ENCODE data around the gene NECAB3. TPM values are rescaled to one million over a fixed set of nuclear protein-coding genes. Genes with fewer than 3 reads are reported as not detected.
A peak's percentile ranks its signal among the peaks of the same experiment; 100 is the strongest.

Gene NECAB3, protein sequence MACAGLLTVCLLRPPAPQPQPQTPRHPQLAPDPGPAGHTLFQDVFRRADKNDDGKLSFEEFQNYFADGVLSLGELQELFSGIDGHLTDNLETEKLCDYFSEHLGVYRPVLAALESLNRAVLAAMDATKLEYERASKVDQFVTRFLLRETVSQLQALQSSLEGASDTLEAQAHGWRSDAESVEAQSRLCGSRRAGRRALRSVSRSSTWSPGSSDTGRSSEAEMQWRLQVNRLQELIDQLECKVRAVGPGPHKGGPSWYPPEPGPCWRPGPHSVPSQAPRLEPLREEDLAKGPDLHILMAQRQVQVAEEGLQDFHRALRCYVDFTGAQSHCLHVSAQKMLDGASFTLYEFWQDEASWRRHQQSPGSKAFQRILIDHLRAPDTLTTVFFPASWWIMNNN
- total RNA-seq (2014; rRNA removed; shearing (Covaris generic); ENCODE audit: low replicate concordance): 4.4 and 17.4 TPM in 2 replicates

DNA sequence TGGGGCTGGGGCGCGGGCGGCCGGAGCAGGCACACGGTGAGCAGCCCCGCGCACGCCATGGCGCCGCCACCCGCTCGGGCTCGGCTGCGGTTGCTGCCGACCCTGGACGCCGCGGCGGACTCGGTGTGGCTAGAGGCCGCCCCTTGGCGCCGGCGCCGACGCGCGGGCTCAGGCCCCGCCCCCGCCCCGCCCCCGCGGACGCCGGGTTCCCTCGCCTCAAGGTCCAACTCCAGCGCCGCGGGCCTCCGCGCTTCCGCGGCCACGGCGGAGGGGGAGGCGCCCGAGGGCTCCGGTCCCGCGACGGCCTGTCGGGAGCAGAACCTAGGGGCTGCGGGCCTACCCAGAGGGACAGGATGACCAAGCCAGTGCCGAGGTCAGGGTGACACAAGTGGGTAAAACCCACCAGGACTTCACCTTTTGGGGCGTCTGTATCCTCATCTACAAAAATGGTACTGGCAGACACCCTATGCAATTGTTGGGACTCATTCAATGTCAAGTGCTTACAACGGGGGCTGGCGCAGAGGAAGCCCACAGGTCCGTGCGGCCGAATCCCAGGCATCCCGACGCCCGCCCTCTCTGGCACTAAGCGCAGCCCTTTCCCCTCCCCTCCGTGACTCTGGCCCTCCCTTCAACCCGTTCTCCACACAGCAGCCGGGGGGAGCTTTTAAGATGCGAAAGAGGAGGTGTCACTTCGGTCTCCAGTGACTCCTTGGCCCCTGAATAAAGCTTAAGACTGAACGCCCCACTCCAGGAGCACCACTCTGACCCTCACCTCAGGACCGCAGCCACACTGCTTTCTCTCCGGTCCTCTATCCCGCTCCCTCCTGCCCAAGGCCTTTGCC, at the start of gene NECAB3:
NECAB3 (minus strand) TSS at position 135 of the 842 bp plus-strand sequence; CDS start at position 59, 76 bp downstream.
- Histone ChIP-seq H3K27me3 (no peaks in the 10 kb centered on the region), H3K9me3 (no peaks in the 10 kb centered on the region), H3K4me3 (peak within 1 kb of the TSS; percentile 56), H3K36me3 (peaks cover 21% of the 10 kb centered on the region)
- DNase-seq: peak; percentile 83

DNA sequence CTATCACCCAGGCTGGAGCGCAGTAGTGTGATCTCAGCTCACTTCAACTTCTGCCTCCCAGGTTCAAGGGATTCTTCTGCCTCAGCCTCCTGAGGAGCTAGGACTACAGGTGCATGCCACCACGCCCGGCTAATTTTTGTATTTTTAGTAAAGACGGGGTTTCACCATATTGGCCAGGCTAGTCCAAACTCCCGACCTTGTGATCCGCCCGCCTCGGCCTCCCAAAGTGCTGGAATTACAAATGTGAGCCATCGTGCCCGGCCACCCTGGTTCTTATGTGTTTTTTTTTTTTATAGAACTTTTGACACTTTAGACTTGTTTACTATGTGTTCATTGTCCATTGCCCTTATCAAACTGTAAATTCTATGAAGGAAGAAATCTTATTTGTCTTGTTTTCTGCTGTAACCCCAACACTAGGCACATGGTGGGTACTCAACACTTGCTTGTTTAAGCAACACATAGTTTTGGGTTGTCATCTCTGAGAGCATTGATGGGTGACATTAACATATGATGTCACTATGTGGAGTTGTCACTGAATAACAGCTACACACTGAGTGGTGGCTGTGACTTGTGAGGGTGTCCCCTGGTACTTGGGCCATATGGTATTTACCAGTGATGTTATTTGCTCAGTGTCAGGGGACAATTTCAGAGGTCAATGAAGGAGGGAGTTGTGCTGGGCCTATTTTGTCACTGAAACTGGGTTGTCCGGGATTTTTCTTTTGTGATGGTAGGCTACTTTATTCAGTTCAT, 47.3 kb upstream of the NECAB3 start:
- Histone ChIP-seq H3K9me3 (no peaks in the 10 kb centered on the region), H3K27me3 (no peaks in the 10 kb centered on the region), H3K4me3 (no peak overlapping the region), H3K36me3 (no peaks in the 10 kb centered on the region)
- DNase-seq: no peak

DNA sequence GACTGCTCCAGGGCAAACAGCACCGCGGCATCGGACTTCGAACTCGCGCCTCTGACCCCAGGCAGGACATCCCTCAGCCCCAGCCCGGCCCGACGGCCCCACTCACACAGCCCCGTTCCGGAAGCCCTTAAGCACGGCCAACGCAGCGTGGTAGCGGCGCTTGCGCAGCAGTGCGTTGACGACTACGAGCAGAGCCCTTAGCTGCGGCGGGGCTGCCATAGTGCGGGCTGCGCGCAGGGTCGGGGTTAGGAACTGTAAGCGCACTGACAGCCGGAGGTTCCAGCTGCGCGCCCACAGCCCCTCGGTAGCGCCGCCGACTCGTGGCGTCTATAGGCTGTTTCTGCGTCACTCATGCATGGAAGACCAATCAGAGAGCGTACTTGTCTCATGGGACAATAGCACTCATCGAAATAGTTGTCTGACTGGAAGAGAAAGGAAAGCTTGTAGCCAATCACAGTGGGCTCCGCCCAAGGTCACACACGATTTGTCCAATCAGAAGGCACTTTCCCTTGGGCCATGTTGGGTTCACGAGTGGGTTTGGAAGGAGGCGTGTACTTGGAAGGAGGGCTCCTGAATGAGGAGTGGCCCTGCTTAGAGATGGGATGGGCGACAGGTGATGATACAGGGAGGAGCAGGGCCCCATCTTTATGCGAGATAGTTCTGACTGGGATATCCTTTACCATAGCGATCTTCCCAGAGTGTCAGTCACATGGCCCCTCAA, 45.9 kb upstream of the NECAB3 start, which contains the start of gene PXMP4:
PXMP4 (minus strand) TSS at position 322 of the 721 bp plus-strand sequence; CDS start at position 219, 103 bp downstream.
- H3K4me3 ChIP-seq: peak within 1 kb of the TSS; percentile 68
- peak; percentile 89 for DNase-seq
- no peaks in the 10 kb centered on the region for H3K36me3 ChIP-seq
- H3K9me3 ChIP-seq: no peaks in the 10 kb centered on the region
- H3K27me3 ChIP-seq: no peaks in the 10 kb centered on the region

DNA sequence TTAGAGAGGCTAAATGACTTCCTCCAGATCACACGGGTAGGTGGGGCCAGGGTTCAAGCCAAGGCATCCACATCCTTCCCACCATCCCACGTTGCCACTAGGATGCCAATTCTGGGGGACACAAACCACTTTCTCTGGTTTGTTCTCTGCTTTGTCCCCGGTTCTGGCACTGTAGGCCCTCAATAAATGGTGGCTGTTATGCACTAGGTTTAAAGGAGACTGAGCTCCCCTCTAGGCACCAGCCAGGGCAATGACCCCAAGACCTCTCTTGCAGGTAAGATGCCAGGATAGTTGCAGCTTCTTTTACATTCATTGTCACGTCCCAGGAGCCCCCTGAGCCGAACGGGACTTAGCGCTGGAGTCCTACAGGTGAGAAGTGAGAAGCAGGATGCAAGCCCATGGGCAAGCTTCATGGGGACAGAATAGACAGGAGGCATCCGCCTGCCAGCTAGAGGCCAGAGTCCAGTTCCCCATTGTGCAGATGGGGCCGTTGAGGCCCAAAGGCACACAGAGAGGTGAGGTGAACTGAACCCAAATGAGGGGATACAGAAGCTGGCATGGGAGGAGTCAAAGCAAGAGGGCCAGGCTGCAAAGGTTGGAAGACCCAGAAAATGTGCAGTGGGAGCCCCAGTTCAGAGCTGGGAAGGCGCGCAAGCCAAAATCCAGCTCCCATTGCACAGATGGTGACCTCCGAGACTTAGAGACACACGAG, 45.2 kb upstream of the NECAB3 start:
- peak overlapping the region; percentile 68 for H3K4me3 ChIP-seq
- H3K9me3 ChIP-seq: no peaks in the 10 kb centered on the region
- DNase-seq: no peak
- no peaks in the 10 kb centered on the region for H3K27me3 ChIP-seq
- no peaks in the 10 kb centered on the region for H3K36me3 ChIP-seq

DNA sequence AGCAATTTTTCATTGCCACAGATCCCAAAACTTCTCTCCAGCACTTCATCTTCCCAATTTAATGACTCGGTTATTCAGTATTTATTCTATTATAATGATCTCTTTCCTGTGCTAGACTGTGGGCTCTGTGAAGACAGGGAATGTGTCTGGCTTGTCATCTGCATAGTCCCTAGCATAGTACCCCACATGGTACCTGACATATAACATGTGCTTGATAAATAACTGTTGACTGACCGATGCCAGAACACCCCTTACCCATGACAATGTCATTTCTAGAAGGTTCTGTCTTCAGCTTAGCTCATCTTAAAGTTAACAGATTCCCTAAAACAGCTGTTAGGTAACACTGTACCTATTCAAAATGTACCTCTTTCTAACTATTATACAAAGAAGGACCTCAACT, 42.3 kb upstream of the NECAB3 start:
- Histone ChIP-seq H3K36me3 (no peaks in the 10 kb centered on the region), H3K9me3 (no peaks in the 10 kb centered on the region), H3K27me3 (no peaks in the 10 kb centered on the region), H3K4me3 (no peak overlapping the region)
- DNase-seq: no peak

DNA sequence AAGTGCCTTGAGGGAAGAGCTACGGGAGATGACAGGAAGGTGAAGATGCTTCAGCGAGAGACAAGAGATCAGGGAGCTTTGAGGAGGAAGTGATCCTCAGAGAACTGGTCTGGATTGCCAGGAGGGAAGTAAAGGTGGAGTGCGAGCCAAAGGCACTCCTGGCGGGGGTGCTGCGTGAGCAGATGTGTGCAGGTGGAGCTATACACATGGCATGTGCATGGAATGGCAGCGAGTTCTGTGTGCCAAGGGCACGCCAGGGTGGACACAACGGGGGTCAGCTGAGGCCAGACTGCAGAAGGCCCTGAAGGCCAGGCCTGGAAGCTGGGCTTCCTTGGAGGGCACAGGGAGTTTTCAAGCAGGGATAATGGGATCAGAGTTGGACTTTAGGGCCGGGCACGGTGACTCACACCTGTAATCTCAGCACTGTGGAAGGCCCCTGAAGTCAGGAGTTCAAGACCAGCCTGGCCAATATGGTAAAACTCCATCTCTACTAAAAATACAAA, 39.7 kb upstream of the NECAB3 start:
- no peak for DNase-seq
- Histone ChIP-seq H3K4me3 (no peak overlapping the region), H3K27me3 (no peaks in the 10 kb centered on the region), H3K36me3 (no peaks in the 10 kb centered on the region), H3K9me3 (no peaks in the 10 kb centered on the region)

DNA sequence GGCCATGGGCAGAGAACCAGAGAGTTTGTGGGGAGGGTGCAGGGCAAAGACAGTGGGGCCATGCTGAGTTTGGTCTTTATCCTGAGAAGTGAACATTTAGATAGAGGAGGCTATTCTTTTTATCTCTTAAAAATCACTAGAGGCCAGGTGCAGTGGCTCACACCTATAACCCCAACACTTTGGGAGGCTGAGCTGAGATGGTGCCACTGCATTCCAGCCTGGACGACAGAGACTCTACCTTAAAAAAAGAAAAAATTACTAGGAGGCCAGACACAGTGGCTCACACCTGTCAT, 37.2 kb upstream of the NECAB3 start:
- H3K9me3 ChIP-seq: no peaks in the 10 kb centered on the region
- no peaks in the 10 kb centered on the region for H3K27me3 ChIP-seq
- H3K36me3 ChIP-seq: no peaks in the 10 kb centered on the region
- DNase-seq: no peak
- no peak overlapping the region for H3K4me3 ChIP-seq

DNA sequence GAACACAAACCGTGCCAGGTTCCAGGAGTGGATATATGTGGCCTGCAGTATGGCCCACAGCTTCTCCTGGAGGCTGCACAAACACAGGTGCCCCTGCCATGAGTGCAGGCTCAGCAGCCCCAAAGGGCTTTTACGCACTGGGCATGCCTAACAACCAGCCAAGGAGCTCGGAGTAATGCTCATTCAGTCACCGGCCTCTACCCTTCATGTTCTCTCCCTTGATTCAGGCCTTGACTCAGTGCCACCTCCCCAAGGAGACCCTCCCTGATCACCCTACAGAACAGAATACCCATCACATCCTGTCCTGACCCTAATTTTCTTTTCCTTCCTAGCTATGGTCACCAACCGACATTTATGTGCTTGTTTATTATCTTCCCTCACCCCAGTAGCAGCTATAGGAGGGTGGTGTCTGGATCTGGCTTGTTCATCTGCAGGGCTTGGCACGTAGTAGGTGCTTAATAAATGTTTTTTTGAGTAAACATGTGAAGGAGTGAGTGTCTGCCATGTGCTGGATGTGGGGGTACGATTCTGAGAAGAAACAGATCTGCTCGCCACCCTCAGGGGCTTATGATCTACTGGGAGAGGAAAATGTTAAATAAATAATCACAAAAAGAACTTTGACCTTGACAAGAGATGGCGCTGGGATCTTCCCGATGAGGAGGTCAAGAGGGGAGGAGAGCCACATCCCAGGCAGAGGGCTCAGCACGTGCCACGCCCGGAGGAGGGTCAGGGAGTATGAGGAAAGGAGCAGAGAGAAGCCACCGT, 36.6 kb upstream of the NECAB3 start:
- Histone ChIP-seq H3K4me3 (no peak overlapping the region), H3K27me3 (no peaks in the 10 kb centered on the region), H3K36me3 (no peaks in the 10 kb centered on the region), H3K9me3 (no peaks in the 10 kb centered on the region)
- no peak for DNase-seq

DNA sequence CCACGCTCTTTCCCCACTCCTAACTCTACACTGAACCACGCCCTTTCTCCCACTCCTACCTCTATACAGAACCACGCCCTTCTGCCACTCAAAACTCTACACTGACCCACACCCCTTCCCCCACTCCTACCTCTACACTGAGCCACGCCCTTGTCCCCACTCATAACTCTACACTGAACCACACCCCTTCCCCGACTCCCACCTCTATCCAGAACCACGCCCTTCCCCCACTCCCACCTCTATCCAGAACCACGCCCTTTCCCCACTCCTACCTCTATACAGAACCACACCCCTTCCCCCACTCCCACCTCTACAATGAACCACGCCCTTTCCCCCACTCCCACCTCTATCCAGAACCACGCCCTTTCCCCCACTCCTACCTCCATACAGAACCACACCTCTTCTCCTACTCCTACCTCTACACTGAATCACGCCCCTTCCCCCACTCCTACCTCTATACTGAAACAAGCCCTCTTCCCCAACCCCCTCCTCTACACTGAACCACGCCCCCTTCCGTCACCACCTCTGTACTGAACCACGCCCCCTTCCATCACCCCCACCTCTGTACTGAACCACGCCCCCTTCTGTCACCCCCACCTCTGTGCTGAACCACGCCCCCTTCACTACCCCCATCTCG, 35.8 kb upstream of the NECAB3 start:
- DNase-seq: no peak
- Histone ChIP-seq H3K4me3 (no peak overlapping the region), H3K36me3 (no peaks in the 10 kb centered on the region), H3K9me3 (no peaks in the 10 kb centered on the region), H3K27me3 (no peaks in the 10 kb centered on the region)

DNA sequence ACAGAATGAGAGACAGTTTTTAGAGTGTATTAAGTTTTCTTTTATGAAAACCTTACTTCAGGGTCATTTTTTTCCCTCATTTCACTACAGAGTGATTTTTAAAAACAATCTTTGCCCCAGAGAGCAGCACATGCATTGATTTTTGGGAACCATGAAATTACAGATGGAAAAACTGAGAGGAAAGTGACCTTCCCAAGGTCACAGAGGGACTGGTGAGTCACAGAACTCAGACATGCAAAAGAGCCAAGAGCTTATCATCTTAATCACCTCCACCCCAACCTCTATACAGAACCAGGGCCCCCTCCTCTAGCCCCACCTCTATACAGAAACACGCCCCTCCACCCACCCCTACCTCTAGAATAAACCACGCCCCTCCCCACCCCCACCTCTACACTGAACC, 35.2 kb upstream of the NECAB3 start:
- H3K9me3 ChIP-seq: no peaks in the 10 kb centered on the region
- no peak for DNase-seq

DNA sequence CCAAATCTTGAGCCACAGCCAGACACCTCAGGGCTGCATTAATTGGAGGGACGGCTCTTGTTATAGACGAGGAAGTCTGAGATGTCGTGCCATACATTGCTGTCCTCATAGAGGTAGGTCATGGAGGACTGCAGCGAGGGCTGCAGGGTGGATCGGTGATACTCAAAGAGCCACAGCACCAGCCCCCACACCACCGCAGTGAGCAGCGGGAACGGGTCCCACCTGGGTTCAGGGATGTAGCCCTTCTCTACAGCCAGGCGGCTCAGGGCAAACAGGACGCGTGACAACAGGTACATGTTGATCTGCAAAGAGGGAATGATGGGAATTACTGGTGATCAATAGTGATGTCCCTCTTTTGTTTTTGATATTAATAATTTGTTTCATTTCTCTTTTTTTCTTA, 33.4 kb upstream of the NECAB3 start:
- H3K9me3 ChIP-seq: no peaks in the 10 kb centered on the region
- H3K4me3 ChIP-seq: no peak overlapping the region
- no peaks in the 10 kb centered on the region for H3K36me3 ChIP-seq
- DNase-seq: no peak
- no peaks in the 10 kb centered on the region for H3K27me3 ChIP-seq

More for the DNA sequence above, 35.2 kb upstream of the NECAB3 start:
- Histone ChIP-seq H3K36me3 (no peaks in the 10 kb centered on the region), H3K27me3 (no peaks in the 10 kb centered on the region), H3K4me3 (no peak overlapping the region)

DNA sequence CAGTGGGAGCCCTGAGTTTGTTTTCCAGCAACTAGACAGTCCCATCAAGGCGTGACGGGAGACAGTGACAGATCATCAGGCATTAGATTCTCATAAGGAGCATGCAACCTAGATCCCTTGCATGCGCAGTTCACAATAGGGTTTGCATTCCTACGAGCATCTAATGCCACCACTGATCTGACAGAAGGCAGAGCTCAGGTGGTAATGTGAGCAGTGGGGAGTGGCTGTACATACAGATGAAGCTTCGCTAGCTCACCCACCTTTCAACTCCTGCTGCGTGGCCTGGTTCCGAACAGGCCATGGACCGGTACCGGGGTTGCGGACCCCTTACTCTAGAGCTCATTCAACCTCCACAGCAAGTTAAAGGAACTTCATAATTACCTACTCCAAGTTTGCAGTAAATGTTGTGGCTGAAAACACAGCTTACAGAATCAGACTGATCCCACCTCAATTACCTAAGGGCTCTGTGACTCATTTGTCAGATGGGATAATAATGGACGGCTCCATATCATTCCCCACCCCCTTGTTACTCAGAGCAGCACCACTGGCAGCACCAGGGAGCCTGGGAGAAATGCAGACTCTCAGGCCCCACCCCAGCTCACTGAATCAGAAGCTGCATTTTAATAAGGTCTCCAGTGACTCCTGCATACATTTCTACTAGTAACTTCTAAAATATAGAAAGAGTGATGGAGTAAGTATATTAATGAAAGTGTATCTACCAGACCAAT, 30.1 kb upstream of the NECAB3 start:
- H3K27me3 ChIP-seq: no peaks in the 10 kb centered on the region
- no peaks in the 10 kb centered on the region for H3K36me3 ChIP-seq
- no peaks in the 10 kb centered on the region for H3K9me3 ChIP-seq
- no peak for DNase-seq
- H3K4me3 ChIP-seq: no peak overlapping the region

DNA sequence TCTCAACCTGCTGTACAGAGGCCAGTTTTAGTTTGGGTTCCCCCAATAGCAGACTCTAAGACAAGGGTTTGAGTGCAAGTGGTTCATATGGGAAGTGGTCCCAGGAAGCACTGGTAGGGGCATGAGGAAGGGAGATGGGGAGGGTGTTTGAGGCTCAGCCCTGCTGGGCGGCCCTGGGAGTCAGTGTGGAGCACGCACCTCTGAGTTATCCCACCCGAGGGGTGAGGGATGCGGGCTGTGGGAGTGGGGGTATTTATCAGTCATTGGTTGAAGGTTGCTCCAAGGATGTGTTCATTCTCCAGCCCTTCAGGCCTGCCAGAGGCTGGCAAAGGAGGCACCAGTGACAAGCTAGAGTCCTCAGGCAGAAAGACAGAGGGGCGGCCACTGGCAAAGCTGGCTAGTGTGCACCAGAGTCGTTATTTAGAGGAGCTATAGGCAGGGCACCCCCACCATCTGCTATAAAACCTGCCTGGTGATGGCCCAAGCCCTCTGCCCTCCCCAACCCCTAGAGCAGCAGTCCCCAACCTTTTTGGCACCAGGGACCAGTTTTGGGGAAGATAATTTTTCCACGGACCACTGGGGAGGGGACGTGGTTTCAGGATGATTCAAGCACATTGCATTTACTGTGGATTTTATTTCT, 29.4 kb upstream of the NECAB3 start:
- no peaks in the 10 kb centered on the region for H3K27me3 ChIP-seq
- H3K4me3 ChIP-seq: no peak overlapping the region
- no peak for DNase-seq
- H3K9me3 ChIP-seq: no peaks in the 10 kb centered on the region
- no peaks in the 10 kb centered on the region for H3K36me3 ChIP-seq

DNA sequence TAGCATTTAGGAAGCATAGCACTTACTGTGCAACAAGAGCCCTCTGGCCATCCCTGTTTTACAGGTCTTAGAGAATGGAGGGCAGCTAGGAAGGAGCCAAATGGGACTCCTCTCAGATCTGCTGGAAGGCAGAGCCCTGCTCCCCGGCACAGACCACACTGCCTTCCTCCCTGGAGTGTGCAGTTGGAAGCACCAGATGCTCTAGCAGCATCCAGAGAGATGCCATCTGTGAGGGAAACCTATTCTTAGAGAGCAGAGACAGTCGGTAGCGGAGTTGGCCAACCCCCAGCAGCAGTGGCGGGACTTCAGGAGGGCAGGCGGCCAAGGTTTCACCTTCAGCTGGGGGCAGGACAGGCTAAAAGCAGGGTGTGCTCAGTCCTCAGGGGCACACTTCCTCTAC, 28.6 kb upstream of the NECAB3 start:
- no peaks in the 10 kb centered on the region for H3K36me3 ChIP-seq
- H3K4me3 ChIP-seq: no peak overlapping the region
- H3K9me3 ChIP-seq: no peaks in the 10 kb centered on the region
- no peaks in the 10 kb centered on the region for H3K27me3 ChIP-seq
- DNase-seq: no peak

All from MG63 (cell line).